K562 (cell line): ENCODE data around the gene GRHPR. TPM values are rescaled to one million over a fixed set of nuclear protein-coding genes. Genes with fewer than 3 reads are reported as not detected.
A peak's percentile ranks its signal among the peaks of the same experiment; 100 is the strongest.

Experiments used
- ADNP ChIP-seq: fragments of 200-800 bp; sonication (Bioruptor generic); IDR thresholded peaks from 2 replicates; pipeline ENCODE4 v1.6.1; 2016; ENCODE audit warnings: missing genetic modification characterization, missing compliant biosample characterization
- ARID2 ChIP-seq: fragments of 450-650 bp; IDR thresholded peaks from 2 replicates; pipeline ENCODE4 v1.6.1; 2017; ENCODE audit warnings: antibody characterized with exemption, mild to moderate bottlenecking
- ELF1 ChIP-seq: fragments of 200-800 bp; sonication (Bioruptor generic); IDR thresholded peaks from 2 replicates; pipeline ENCODE4 v1.6.1; 2016; ENCODE audit warnings: missing genetic modification characterization, missing compliant biosample characterization
- ELF2 ChIP-seq: fragments of 250-450 bp; sonication (Bioruptor Pico); IDR thresholded peaks from 2 replicates; pipeline ENCODE4 v1.5.0; 2021; ENCODE audit warnings: mild to moderate bottlenecking
- ETS1 ChIP-seq: conservative IDR thresholded peaks from 2 replicates; pipeline ENCODE4 v1.6.1; 2011; ENCODE audit warnings: low read depth, mild to moderate bottlenecking, low read length; ENCODE audit not compliant: control insufficient read depth
- FOXJ2 ChIP-seq: fragments of 200-800 bp; sonication (Bioruptor generic); IDR thresholded peaks from 2 replicates; pipeline ENCODE4 v1.6.1; 2016; ENCODE audit warnings: missing genetic modification characterization, missing compliant biosample characterization
- MIER1 ChIP-seq: fragments of 450-650 bp; IDR thresholded peaks from 2 replicates; pipeline ENCODE4 v1.6.1; 2016; ENCODE audit warnings: antibody characterized with exemption, mild to moderate bottlenecking, low read depth
- MXI1 ChIP-seq: IDR thresholded peaks from 2 replicates; pipeline ENCODE4 v1.6.1; 2011; ENCODE audit warnings: low read depth, mild to moderate bottlenecking, improper control_type of control experiment, low read length
- NCOA6 ChIP-seq: fragments of 450-650 bp; IDR thresholded peaks from 2 replicates; pipeline ENCODE4 v1.6.1; 2017; ENCODE audit warnings: mild to moderate bottlenecking
- NFATC3 ChIP-seq: fragments of 450-650 bp; IDR thresholded peaks from 2 replicates; pipeline ENCODE4 v1.6.1; 2017; ENCODE audit warnings: mild to moderate bottlenecking
- PHB2 ChIP-seq: fragments of 450-650 bp; IDR thresholded peaks from 2 replicates; pipeline ENCODE4 v1.6.1; 2017; ENCODE audit warnings: low read depth
- RBM39 ChIP-seq: fragments of 200-400 bp; formaldehyde crosslinking; optimal IDR thresholded peaks from 2 replicates; pipeline ENCODE3; 2018; ENCODE audit warnings: low read depth, low read length
- SREBF1 ChIP-seq: fragments of 150-350 bp; IDR thresholded peaks from 2 replicates; pipeline ENCODE4 v1.6.1; 2014; ENCODE audit warnings: antibody characterized with exemption, low read depth, low read length, borderline replicate concordance
- TBP ChIP-seq: optimal IDR thresholded peaks from 2 replicates; pipeline ENCODE3; 2011; ENCODE audit warnings: low read depth, low read length, improper control_type of control experiment
- TCF3 ChIP-seq: sonication (generic); formaldehyde crosslinking; IDR thresholded peaks from 2 replicates; pipeline ENCODE4 v1.4.0; 2020; ENCODE audit warnings: mild to moderate bottlenecking, missing genetic modification reagents
- TFAM ChIP-seq: fragments of 250-450 bp; sonication (Bioruptor Pico); conservative IDR thresholded peaks from 2 replicates; pipeline ENCODE4 v1.5.0; 2021; ENCODE audit warnings: mild to moderate bottlenecking, moderate library complexity
- ZBTB5 ChIP-seq: fragments of 450-650 bp; IDR thresholded peaks from 2 replicates; pipeline ENCODE4 v1.6.1; 2017; ENCODE audit warnings: antibody characterized with exemption
- ZNF174 ChIP-seq: fragments of 250-450 bp; sonication (Bioruptor Pico); IDR thresholded peaks from 2 replicates; pipeline ENCODE4 v1.4.0; 2020; ENCODE audit warnings: mild to moderate bottlenecking
- ZNF197 ChIP-seq: fragments of 200-800 bp; sonication (Bioruptor generic); IDR thresholded peaks from 2 replicates; pipeline ENCODE4 v1.6.1; 2016; ENCODE audit warnings: low read depth, missing genetic modification characterization, missing compliant biosample characterization
- ZNF311 ChIP-seq: fragments of 250-450 bp; sonication (Bioruptor Pico); IDR thresholded peaks from 2 replicates; pipeline ENCODE4 v1.4.0; 2020; ENCODE audit warnings: mild to moderate bottlenecking, moderate library complexity
- ZNF668 ChIP-seq: fragments of 250-450 bp; sonication (Bioruptor Pico); IDR thresholded peaks from 2 replicates; pipeline ENCODE4 v1.8.0; 2022; ENCODE audit warnings: mild to moderate bottlenecking, inconsistent platforms
- polyA plus RNA-seq, 8 experiments: library from polyadenylated mRNA; depleted of rRNA in 4 of 8; stranded (reverse) in 5 of 8; unstranded in 3 of 8; fragments of >200 nt; fragmentation: Nextera tagmentation in 2 of 8; fragmentation: Illumina TruSeq in 1 of 8; extraction: Ambion mirVana in 2 of 8; extraction: Trizol in 1 of 8; gene quantifications; 2 replicates each; pipeline versions ENCODE4 v1.2.1 to v1.2.3, GENCODE V29; 2011 to 2014; ENCODE audit warnings: inconsistent platforms in 1 of 8, missing spikeins in 1 of 8
- total RNA-seq, 7 experiments: library from RNA; depleted of rRNA in 6 of 7; stranded (reverse); fragments of >200 nt in 6 of 7; fragmentation: Illumina TruSeq in 2 of 7; extraction: Trizol in 2 of 7; gene quantifications; 2 replicates each; pipeline versions ENCODE4 v1.2.1 to v1.2.3, GENCODE V29; 2011 to 2021; ENCODE audit warnings: low replicate concordance in 1 of 7
- TF ChIP-seq, protein P1 (sequence below): fragments of 250-450 bp; sonication (Bioruptor Pico); IDR thresholded peaks from 2 replicates; pipeline ENCODE4 v1.5.0; 2021; ENCODE audit warnings: mild to moderate bottlenecking, moderate library complexity
- TF ChIP-seq, protein P2 (sequence below): fragments of 250-450 bp; sonication (Bioruptor Pico); IDR thresholded peaks from 2 replicates; pipeline ENCODE4 v1.5.0; 2020; ENCODE audit warnings: mild to moderate bottlenecking

Gene GRHPR
- total and polyA plus RNA-seq, 9 of the 15 experiments (the other 6 are each of a cell fraction or from before 2014, with no cell fraction given) = 38.9 to 144 (median 120) TPM

- no peak for TF ChIP-seq NCOA6
- no peak for TF ChIP-seq ZBTB5
- no peak for TF ChIP-seq ZNF668
- no peak for TF ChIP-seq ELF2 (CRISPR knock-in tag)
- TF ChIP-seq ARID2 = no peak
- no peak for TF ChIP-seq ADNP
- TF ChIP-seq MXI1 = no peak
- no peak for TF ChIP-seq ZNF174 (CRISPR knock-in tag)
- TF ChIP-seq MIER1 = no peak
- TF ChIP-seq NFATC3 = peak; percentile 81; the same call in 1 of the 2 replicates
- no peak for TF ChIP-seq PHB2
- no peak for TF ChIP-seq FOXJ2 (tag)
- TF ChIP-seq ZNF311 (CRISPR knock-in tag) = no peak
- no peak for TF ChIP-seq RBM39
- TF ChIP-seq, protein P1, sequence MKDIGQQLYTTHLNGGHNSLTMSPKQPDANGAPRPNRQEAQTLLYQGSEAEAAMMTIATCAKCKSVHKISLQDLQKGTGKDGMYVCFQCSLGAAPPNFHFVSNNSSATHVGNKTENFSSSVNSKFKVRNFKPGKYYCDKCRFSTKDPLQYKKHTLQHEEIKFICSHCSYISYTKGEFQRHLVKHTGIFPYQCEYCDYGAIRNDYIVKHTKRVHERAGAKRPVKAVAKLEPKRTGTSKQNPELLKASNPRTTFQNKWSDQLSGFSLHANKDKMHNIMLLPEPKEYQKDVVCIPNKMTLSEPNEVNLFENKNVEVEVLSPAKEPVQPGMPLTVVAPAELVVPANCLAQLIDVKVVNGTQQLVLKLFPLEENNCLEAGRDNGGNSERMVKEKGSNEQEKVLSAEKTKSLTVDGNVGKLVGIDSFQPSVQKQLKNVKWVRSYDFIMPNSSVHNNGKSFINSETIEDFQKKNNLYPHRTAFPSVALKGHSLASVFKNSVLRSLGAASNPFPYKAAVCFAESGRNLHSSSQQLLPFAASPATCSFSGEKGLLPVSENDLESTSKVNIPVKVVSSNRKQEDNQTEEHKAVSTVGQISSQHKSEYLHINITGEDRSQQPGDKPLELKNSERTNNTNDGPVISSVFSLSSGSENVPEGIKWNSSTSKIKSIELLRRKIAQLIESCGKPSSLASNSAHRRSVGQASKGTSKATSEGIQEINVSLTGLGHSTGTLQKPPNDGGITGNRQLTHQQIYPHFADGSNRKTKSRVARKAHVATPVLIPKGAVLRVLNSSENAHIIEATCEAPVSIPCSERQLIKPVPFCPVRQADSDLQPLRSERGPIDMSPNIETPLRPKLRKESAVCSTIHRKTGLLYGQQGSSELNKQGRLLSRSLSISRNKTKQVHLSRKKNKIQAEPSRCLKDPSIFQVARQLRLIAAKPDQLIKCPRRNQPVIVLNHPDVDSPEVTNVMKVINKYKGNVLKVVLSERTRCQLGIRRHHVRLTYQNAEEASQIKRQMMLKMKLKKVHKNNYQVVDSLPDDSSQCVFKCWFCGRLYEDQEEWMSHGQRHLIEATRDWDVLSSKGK = no peak
- peak; percentile 95 for TF ChIP-seq TBP
- no peak for TF ChIP-seq ELF1 (tag)
- no peak; the same call in 1 of the 2 replicates for TF ChIP-seq ETS1
- TF ChIP-seq TCF3 (CRISPR knock-in tag) = no peak
- no peak for TF ChIP-seq SREBF1
- TF ChIP-seq TFAM (CRISPR knock-in tag) = no peak
- TF ChIP-seq ZNF197 (CRISPR knock-in tag) = 0 out of 2 replicates have a peak, but pooled peaks have one; percentile 67
- TF ChIP-seq, protein P2, sequence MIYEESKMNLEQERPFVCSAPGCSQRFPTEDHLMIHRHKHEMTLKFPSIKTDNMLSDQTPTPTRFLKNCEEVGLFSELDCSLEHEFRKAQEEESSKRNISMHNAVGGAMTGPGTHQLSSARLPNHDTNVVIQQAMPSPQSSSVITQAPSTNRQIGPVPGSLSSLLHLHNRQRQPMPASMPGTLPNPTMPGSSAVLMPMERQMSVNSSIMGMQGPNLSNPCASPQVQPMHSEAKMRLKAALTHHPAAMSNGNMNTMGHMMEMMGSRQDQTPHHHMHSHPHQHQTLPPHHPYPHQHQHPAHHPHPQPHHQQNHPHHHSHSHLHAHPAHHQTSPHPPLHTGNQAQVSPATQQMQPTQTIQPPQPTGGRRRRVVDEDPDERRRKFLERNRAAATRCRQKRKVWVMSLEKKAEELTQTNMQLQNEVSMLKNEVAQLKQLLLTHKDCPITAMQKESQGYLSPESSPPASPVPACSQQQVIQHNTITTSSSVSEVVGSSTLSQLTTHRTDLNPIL (CRISPR knock-in tag) = no peak
Observed at GRCh38 chr9:37466037-37466709, 43.7 kb downstream of the GRHPR start (continued).
